ENCODE measurements around the gene GTF2I.

DNA sequence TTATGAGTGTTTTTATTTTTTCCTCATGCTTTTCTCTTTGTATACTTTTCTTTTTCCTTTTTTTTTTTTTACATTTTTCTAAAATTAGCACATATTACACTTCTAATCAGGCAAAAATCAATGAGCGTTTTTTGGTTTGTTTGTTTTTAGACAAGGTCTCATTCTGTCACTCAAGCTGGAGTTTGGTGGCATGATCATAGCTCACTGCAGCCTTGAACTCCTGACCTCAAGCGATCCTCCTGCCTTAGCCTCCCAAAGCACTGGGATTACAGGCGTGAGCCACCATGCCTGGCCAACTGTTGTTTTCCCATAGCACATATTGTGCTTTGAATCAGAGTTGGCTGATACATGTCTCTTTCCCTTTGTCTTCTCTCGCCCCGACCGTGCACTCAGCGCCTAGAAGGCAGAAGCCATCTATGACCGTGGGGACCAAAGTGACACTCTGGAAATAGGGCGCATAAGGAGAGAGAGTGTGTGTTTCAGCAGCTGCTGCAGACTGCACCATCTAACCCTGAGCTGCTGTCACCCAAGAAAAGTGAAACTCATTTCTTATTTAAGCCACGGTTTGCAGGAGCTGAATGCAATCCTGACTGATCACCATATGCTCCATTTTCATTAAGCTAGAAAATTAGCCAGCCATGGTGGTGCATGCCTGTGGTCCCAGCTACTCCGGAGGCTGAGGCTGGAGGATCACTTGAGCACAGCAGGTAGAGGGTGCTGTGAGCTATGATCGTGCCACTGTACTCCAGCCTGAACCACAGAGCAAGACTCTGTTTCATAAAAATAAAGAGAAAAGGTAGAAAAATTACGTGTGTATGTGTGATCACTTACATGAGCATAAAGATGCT, 41.4 kb upstream of the GTF2I start:
- TF ChIP-seq POLR2AphosphoS5 (IDR thresholded peaks at IDR 0.05; ENCODE audit: insufficient read depth, low read depth, low read length) (no peak), EZH2 (IDR thresholded peaks at IDR 0.05; ENCODE audit: borderline replicate concordance, low read depth, low read length, severe bottlenecking) (no peak)
- TF ChIP-seq, protein P1, sequence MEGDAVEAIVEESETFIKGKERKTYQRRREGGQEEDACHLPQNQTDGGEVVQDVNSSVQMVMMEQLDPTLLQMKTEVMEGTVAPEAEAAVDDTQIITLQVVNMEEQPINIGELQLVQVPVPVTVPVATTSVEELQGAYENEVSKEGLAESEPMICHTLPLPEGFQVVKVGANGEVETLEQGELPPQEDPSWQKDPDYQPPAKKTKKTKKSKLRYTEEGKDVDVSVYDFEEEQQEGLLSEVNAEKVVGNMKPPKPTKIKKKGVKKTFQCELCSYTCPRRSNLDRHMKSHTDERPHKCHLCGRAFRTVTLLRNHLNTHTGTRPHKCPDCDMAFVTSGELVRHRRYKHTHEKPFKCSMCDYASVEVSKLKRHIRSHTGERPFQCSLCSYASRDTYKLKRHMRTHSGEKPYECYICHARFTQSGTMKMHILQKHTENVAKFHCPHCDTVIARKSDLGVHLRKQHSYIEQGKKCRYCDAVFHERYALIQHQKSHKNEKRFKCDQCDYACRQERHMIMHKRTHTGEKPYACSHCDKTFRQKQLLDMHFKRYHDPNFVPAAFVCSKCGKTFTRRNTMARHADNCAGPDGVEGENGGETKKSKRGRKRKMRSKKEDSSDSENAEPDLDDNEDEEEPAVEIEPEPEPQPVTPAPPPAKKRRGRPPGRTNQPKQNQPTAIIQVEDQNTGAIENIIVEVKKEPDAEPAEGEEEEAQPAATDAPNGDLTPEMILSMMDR (IDR thresholded peaks at IDR 0.05; ENCODE audit: extremely low read depth in 1 of 2, insufficient read depth in 1 of 2, low read depth in 1 of 2, low read length in 2 of 2) = no peak

Data from endothelial cell of umbilical vein (primary cell).